Endothelial cell of umbilical vein (primary cell): Measurements from ENCODE around the gene KDM4C.

Experiments
- EZH2 ChIP-seq: IDR thresholded peaks from 2 replicates; pipeline ENCODE4 v1.6.1; 2012; ENCODE audit warnings: borderline replicate concordance, low read depth, mild to moderate bottlenecking, moderate library complexity, low read length, inconsistent platforms; ENCODE audit not compliant: severe bottlenecking
- FOS ChIP-seq: IDR thresholded peaks from 2 replicates; pipeline ENCODE4 v1.6.1; 2011; ENCODE audit warnings: mild to moderate bottlenecking, low read length, moderate library complexity, borderline replicate concordance; ENCODE audit not compliant: insufficient read depth
- MYC ChIP-seq: IDR thresholded peaks from one replicate; pipeline ENCODE4 v1.6.1; 2011; ENCODE audit warnings: mild to moderate bottlenecking, low read depth, low read length
- POLR2A ChIP-seq: IDR thresholded peaks from 2 replicates; pipeline ENCODE4 v1.6.1; 2012; ENCODE audit warnings: low read depth, mild to moderate bottlenecking, control low read depth, low read length
- POLR2AphosphoS5 ChIP-seq: IDR thresholded peaks from 2 replicates; pipeline ENCODE4 v1.6.1; 2012; ENCODE audit warnings: low read depth, mild to moderate bottlenecking, control low read depth, low read length, moderate library complexity; ENCODE audit not compliant: insufficient read depth
- TF ChIP-seq, protein P1 (sequence below), 2 donors: IDR thresholded peaks; 1 replicate in 1 of 2; 2 replicates in 1 of 2; pipeline ENCODE4 v1.5.1; 2011; ENCODE audit warnings: low read length in 2 of 2, mild to moderate bottlenecking in 2 of 2, moderate library complexity in 2 of 2, control low read depth in 1 of 2, inconsistent platforms in 1 of 2, low read depth in 1 of 2; ENCODE audit not compliant: insufficient read depth in 1 of 2; ENCODE audit errors: extremely low read depth in 1 of 2
- TF ChIP-seq, protein P2 (sequence below): IDR thresholded peaks from 2 replicates; pipeline ENCODE4 v1.6.1; 2011; ENCODE audit not compliant: insufficient read depth, insufficient read length

DNA sequence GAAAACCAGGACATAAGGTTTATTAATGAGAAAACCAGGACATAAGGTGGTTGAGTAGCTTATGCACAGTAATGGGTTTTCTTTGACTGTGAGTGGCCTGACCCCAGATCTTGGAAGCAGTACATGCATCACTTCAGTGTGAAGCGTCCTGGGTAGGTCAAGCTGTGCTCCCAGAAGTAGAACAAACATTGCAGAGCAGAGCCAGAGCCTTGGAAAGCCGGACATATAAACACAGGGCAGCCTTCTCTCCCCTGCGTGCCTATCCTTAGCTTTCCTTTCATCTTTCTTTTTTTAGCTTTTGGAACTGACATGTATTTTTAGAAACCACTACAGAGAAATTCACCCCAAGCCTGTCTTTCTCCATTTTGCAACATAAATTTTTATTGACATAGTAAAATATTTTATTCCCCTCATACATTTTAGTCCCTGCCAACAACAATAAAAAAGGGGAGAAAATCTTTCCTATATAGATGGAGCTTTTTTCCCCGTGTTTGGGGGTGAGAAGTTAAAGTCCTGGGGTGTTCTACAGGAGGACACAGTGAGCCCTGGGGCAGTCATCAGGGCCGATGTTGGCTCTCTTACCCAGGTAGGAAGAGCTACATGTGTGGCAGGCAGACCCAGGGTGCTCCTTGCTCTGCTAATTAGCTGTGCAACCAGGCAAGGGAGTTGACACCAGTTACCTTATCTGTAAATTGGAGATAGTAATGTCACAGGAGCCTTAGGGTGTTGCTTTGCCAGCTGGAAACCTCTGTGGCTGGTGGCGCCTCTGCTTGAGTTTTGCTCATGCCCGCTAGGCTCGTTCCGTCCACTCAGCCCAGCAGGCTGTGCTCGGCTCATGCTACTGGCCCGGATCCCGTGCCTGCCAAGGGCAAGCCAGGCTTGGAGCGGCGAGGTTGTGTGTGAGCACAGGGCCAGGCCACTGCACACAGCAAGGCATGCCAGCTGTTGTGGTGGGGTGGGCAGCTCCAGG lies 389.6 kb downstream of the KDM4C start:
- TF ChIP-seq POLR2A (no peak), EZH2 (no peak), POLR2AphosphoS5 (no peak), FOS (no peak), MYC (no peak)
- TF ChIP-seq, protein P1, sequence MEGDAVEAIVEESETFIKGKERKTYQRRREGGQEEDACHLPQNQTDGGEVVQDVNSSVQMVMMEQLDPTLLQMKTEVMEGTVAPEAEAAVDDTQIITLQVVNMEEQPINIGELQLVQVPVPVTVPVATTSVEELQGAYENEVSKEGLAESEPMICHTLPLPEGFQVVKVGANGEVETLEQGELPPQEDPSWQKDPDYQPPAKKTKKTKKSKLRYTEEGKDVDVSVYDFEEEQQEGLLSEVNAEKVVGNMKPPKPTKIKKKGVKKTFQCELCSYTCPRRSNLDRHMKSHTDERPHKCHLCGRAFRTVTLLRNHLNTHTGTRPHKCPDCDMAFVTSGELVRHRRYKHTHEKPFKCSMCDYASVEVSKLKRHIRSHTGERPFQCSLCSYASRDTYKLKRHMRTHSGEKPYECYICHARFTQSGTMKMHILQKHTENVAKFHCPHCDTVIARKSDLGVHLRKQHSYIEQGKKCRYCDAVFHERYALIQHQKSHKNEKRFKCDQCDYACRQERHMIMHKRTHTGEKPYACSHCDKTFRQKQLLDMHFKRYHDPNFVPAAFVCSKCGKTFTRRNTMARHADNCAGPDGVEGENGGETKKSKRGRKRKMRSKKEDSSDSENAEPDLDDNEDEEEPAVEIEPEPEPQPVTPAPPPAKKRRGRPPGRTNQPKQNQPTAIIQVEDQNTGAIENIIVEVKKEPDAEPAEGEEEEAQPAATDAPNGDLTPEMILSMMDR (IDR thresholded peaks at IDR 0.05; ENCODE audit: extremely low read depth in 1 of 2, insufficient read depth in 1 of 2, low read depth in 1 of 2, low read length in 2 of 2): no peak
- TF ChIP-seq, protein P2, sequence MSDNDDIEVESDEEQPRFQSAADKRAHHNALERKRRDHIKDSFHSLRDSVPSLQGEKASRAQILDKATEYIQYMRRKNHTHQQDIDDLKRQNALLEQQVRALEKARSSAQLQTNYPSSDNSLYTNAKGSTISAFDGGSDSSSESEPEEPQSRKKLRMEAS: no peak
